Chondrocyte (in vitro differentiated cells): ENCODE measurements around the gene ATF7. TPM values are rescaled to one million over a fixed set of nuclear protein-coding genes. Genes with fewer than 3 reads are reported as not detected.

Source experiments
- DNase-seq: peaks from one replicate; pipeline ENCODE4 v3.0.0; 2021; ENCODE audit warnings: mixed read lengths, low spot score
- H3K27ac Mint-ChIP-seq: one replicate; pipeline ENCODE4 v1.8.0; 2021; ENCODE audit warnings: mild to moderate bottlenecking, moderate library complexity, mixed read lengths; ENCODE audit not compliant: unreplicated experiment
- H3K27me3 Mint-ChIP-seq: 2 replicates; pipeline ENCODE4 v1.8.0; 2021; ENCODE audit warnings: low read depth, mixed read lengths
- H3K36me3 Mint-ChIP-seq: 2 replicates; pipeline ENCODE4 v1.8.0; 2021; ENCODE audit warnings: low read depth, mixed read lengths
- H3K4me1 Mint-ChIP-seq: 2 replicates; pipeline ENCODE4 v1.8.0; 2021; ENCODE audit warnings: low read depth, mild to moderate bottlenecking, mixed read lengths
- H3K4me3 Mint-ChIP-seq: one replicate; pipeline ENCODE4 v1.8.0; 2021; ENCODE audit warnings: mild to moderate bottlenecking, moderate library complexity, mixed read lengths; ENCODE audit not compliant: unreplicated experiment
- H3K9me3 Mint-ChIP-seq: 2 replicates; pipeline ENCODE4 v1.8.0; 2021; ENCODE audit warnings: low read depth, mixed read lengths
- total RNA-seq: library from RNA; stranded (reverse); gene quantifications from 3 replicates; pipeline ENCODE4 v1.2.1, GENCODE V29; 2021
- TF ChIP-seq, protein P1 (sequence below): fragments of 200-600 bp; sonication (generic); IDR thresholded peaks from 2 replicates; pipeline ENCODE4 v1.5.0; 2021; ENCODE audit warnings: antibody characterized with exemption, mild to moderate bottlenecking, moderate library complexity

Gene ATF7
- total RNA-seq, 1 donor from 2014 or later: 44.4 TPM

GRCh38 chr12:53596920-53597363, 29.2 kb downstream of the ATF7 start:
- H3K9me3 Mint-ChIP-seq: no peaks in the 10 kb centered on the region
- TF ChIP-seq, protein P1, sequence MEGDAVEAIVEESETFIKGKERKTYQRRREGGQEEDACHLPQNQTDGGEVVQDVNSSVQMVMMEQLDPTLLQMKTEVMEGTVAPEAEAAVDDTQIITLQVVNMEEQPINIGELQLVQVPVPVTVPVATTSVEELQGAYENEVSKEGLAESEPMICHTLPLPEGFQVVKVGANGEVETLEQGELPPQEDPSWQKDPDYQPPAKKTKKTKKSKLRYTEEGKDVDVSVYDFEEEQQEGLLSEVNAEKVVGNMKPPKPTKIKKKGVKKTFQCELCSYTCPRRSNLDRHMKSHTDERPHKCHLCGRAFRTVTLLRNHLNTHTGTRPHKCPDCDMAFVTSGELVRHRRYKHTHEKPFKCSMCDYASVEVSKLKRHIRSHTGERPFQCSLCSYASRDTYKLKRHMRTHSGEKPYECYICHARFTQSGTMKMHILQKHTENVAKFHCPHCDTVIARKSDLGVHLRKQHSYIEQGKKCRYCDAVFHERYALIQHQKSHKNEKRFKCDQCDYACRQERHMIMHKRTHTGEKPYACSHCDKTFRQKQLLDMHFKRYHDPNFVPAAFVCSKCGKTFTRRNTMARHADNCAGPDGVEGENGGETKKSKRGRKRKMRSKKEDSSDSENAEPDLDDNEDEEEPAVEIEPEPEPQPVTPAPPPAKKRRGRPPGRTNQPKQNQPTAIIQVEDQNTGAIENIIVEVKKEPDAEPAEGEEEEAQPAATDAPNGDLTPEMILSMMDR: no peak
- no peak overlapping the region for H3K4me3 Mint-ChIP-seq
- peak overlapping the region; percentile 71 for H3K27ac Mint-ChIP-seq
- H3K36me3 Mint-ChIP-seq: peaks cover 9% of the 10 kb centered on the region
- no peak for DNase-seq
- H3K27me3 Mint-ChIP-seq: no peaks in the 10 kb centered on the region
- peaks cover 35% of the 10 kb centered on the region for H3K4me1 Mint-ChIP-seq

DNA sequence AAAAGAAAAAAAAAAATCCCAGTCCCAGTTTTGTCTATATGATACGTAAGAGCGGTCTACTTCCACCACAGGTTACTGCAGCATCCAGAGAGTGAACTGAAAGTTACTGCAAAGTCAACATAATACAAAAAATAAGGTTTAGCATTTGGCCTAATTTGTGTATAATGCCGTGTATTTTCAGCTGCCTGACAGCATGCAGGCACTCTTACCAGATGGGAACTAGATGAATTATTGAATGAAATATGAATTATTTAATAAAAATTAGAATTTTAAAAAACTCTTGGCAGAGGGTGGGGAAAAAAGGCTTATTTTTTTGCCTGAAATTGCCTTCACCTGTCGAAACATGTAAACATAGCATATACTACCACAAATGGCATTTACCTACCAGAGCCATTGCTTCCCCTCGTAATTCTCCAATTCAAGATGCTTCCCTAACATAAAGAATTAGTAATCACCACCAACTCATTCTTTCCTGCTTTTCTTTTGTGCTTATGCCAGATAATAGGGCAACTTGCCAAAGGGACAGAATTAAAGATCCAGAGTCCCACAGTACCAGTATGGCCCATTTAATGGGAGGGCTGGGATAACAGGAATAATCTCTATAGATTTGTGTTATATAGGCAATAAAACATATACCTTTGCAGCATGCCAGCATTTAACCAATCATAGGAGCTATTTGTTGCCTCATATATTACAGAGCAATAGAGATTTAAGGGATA, 31.1 kb downstream of the ATF7 start:
- H3K9me3 Mint-ChIP-seq: no peaks in the 10 kb centered on the region
- DNase-seq: no peak
- no peak overlapping the region for H3K4me3 Mint-ChIP-seq
- H3K27me3 Mint-ChIP-seq: no peaks in the 10 kb centered on the region
- peaks cover 50% of the 10 kb centered on the region for H3K4me1 Mint-ChIP-seq
- peaks cover 8% of the 10 kb centered on the region for H3K36me3 Mint-ChIP-seq
- TF ChIP-seq, protein P1: no peak
- H3K27ac Mint-ChIP-seq: no peak overlapping the region

DNA sequence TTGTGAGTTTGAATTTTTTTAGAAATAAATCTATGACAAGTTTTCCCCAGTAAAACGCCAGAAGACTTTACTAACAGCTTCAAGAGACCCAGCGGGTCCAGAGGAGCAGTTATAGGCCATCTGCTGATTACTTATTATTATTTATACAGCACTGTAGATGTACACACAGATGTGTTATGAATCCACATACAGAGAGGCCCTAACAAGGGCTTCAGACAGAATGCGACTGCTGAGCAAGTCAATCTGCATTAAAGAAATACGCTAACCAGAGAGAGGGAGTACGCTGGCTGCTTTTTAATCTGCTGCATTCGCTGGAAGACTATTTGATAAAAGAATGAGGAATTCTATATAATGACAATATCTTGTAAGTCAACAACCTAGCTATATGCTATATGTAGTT, 32.5 kb downstream of the ATF7 start:
- Mint-ChIP-seq H3K27me3 (no peaks in the 10 kb centered on the region), H3K4me1 (peaks cover 50% of the 10 kb centered on the region), H3K36me3 (peaks cover 5% of the 10 kb centered on the region), H3K9me3 (no peaks in the 10 kb centered on the region), H3K4me3 (no peak overlapping the region), H3K27ac (no peak overlapping the region)
- TF ChIP-seq, protein P1: no peak
- DNase-seq: no peak

DNA sequence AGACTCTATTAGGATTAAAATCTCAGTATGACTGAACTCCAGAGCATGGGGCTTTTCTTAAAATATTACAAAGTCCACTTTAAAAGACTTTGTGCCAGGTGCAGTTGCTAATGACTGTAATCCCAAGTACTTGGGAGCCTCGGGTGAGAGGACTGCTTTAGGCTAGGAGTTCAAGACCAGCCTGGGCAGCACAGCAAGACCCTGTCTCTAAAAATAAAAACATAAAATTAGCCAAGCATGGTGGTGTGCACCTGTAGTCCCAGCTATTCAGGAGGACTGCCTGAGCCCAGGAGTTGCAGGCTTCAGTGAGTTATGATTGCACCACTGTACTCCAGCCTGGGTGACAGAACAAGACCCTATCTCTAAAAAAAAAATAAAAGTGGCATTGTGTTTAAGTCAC, 33.2 kb downstream of the ATF7 start:
- Mint-ChIP-seq H3K36me3 (no peaks in the 10 kb centered on the region), H3K27me3 (no peaks in the 10 kb centered on the region), H3K4me1 (peaks cover 48% of the 10 kb centered on the region), H3K27ac (no peak overlapping the region), H3K4me3 (no peak overlapping the region), H3K9me3 (no peaks in the 10 kb centered on the region)
- TF ChIP-seq, protein P1: no peak
- DNase-seq: no peak

- Mint-ChIP-seq H3K36me3 (no peaks in the 10 kb centered on the region), H3K4me1 (peaks cover 46% of the 10 kb centered on the region), H3K4me3 (no peak overlapping the region), H3K9me3 (no peaks in the 10 kb centered on the region), H3K27ac (peak overlapping the region; percentile 84), H3K27me3 (no peaks in the 10 kb centered on the region)
- DNase-seq: no peak
- TF ChIP-seq, protein P1: no peak
Measured at GRCh38 chr12:53592426-53592825, 33.8 kb downstream of the ATF7 start.
